GM23338 (cell line): Measurements from ENCODE around the gene TSC22D1. TPM values are rescaled to one million over a fixed set of nuclear protein-coding genes. Genes with fewer than 3 reads are reported as not detected.

Experiments used
- ATAC-seq: fragments of 200-7000 bp; cut with Tn5 transposase; 3 replicates; pipeline ENCODE4 v1.9.1; 2020
- DNase-seq: peaks from one replicate; pipeline ENCODE4 v3.0.0-alpha.2; 2015; ENCODE audit warnings: low spot score
- H2AFZ ChIP-seq: fragments of 200-600 bp; sonication (generic); 2 replicates; pipeline ENCODE4 v1.8.0; 2016; ENCODE audit warnings: antibody characterized with exemption, mild to moderate bottlenecking, moderate library complexity
- H3F3A ChIP-seq: fragments of 200-600 bp; sonication (generic); replicated peaks from 2 replicates; pipeline ENCODE4 v1.8.0; 2017; ENCODE audit warnings: antibody characterized with exemption, mixed run types, low read depth
- H3K27ac ChIP-seq: fragments of 200-600 bp; sonication (generic); 2 replicates; pipeline ENCODE4 v1.6.1; 2016; ENCODE audit warnings: low read depth
- H3K27me3 ChIP-seq: fragments of 200-600 bp; sonication (generic); 2 replicates; pipeline ENCODE4 v1.8.0; 2016; ENCODE audit warnings: mild to moderate bottlenecking, mixed run types, moderate library complexity; ENCODE audit not compliant: insufficient read depth
- H3K36me3 ChIP-seq: fragments of 200-600 bp; sonication (generic); 2 replicates; pipeline ENCODE4 v1.8.0; 2016; ENCODE audit warnings: mild to moderate bottlenecking; ENCODE audit not compliant: insufficient read depth
- H3K4me1 ChIP-seq: fragments of 200-600 bp; sonication (generic); 2 replicates; pipeline ENCODE4 v1.8.0; 2016; ENCODE audit warnings: mild to moderate bottlenecking, moderate library complexity; ENCODE audit not compliant: insufficient read depth
- H3K4me2 ChIP-seq: fragments of 200-600 bp; sonication (generic); 2 replicates; pipeline ENCODE4 v1.7.1; 2017; ENCODE audit warnings: mixed run types
- H3K4me3 ChIP-seq: fragments of 200-600 bp; sonication (generic); 2 replicates; pipeline ENCODE4 v1.6.1; 2016; ENCODE audit warnings: mixed run types
- H3K79me2 ChIP-seq: fragments of 200-600 bp; sonication (generic); replicated peaks from 2 replicates; pipeline ENCODE4 v1.8.0; 2017; ENCODE audit warnings: mild to moderate bottlenecking; ENCODE audit not compliant: insufficient read depth
- H3K9me2 ChIP-seq: fragments of 200-600 bp; sonication (generic); 2 replicates; pipeline ENCODE4 v1.8.0; 2017; ENCODE audit not compliant: insufficient read depth
- H4K20me1 ChIP-seq: fragments of 200-600 bp; sonication (generic); replicated peaks from 2 replicates; pipeline ENCODE4 v1.8.0; 2017; ENCODE audit warnings: mild to moderate bottlenecking; ENCODE audit not compliant: insufficient read depth
- H3K27ac Mint-ChIP-seq: 2 replicates; pipeline ENCODE4 v1.8.0; 2020; ENCODE audit warnings: inconsistent platforms, mild to moderate bottlenecking, moderate library complexity, mixed read lengths
- H3K27me3 Mint-ChIP-seq: 3 replicates; pipeline ENCODE4 v1.8.0; 2022; ENCODE audit warnings: low read depth, mild to moderate bottlenecking, moderate library complexity, mixed read lengths, inconsistent platforms; ENCODE audit not compliant: insufficient read depth, poor library complexity
- H3K36me3 Mint-ChIP-seq: 3 replicates; pipeline ENCODE4 v1.8.0; 2021; ENCODE audit warnings: low read depth, mild to moderate bottlenecking, inconsistent platforms, moderate library complexity, mixed read lengths
- H3K4me1 Mint-ChIP-seq: 3 replicates; pipeline ENCODE4 v1.8.0; 2020; ENCODE audit warnings: mild to moderate bottlenecking, inconsistent platforms, mixed read lengths
- H3K4me3 Mint-ChIP-seq: 3 replicates; pipeline ENCODE4 v1.8.0; 2021; ENCODE audit warnings: moderate library complexity, mild to moderate bottlenecking, inconsistent platforms, mixed read lengths
- H3K9me3 Mint-ChIP-seq: 3 replicates; pipeline ENCODE4 v1.8.0; 2020; ENCODE audit warnings: moderate library complexity, mild to moderate bottlenecking, inconsistent platforms, mixed read lengths
- CREB1 ChIP-seq: fragments of 250-450 bp; sonication (Bioruptor Pico); IDR thresholded peaks from 2 replicates; pipeline ENCODE4 v1.5.0; 2020; ENCODE audit warnings: low read depth, mild to moderate bottlenecking, moderate library complexity
- EZH2phosphoT487 ChIP-seq: fragments of 200-600 bp; sonication (generic); IDR thresholded peaks from one replicate; pipeline ENCODE4 v1.8.1; 2018; ENCODE audit warnings: antibody characterized with exemption; ENCODE audit not compliant: unreplicated experiment
- NANOG ChIP-seq: IDR thresholded peaks from 2 replicates; pipeline ENCODE4 v1.6.1; 2016; ENCODE audit warnings: antibody characterized with exemption, borderline replicate concordance
- POLR2AphosphoS5 ChIP-seq: IDR thresholded peaks from 2 replicates; pipeline ENCODE4 v1.6.1; 2016; ENCODE audit warnings: antibody characterized with exemption, low read depth
- STAT1 ChIP-seq: IDR thresholded peaks from one replicate; pipeline ENCODE4 v1.6.1; 2016; ENCODE audit warnings: antibody characterized with exemption; ENCODE audit not compliant: unreplicated experiment
- ZNF114 ChIP-seq: fragments of 250-450 bp; sonication (Bioruptor Pico); IDR thresholded peaks from 2 replicates; pipeline ENCODE4 v1.5.0; 2020; ENCODE audit warnings: mild to moderate bottlenecking, moderate library complexity
- polyA plus RNA-seq: library from polyadenylated mRNA; unstranded; fragments of >200 nt; fragmentation: Nextera tagmentation; extraction: Ambion mirVana; gene quantifications from 2 replicates; pipeline ENCODE4 v1.2.1, GENCODE V29; 2016
- total RNA-seq: library from RNA; depleted of rRNA; stranded (reverse); fragments of >200 nt; shearing (Covaris generic); gene quantifications from 2 replicates; pipeline ENCODE4 v1.2.3, GENCODE V29; 2014
- TF ChIP-seq, protein P1 (sequence below): IDR thresholded peaks from one replicate; pipeline ENCODE4 v1.6.1; 2018; ENCODE audit warnings: antibody characterized with exemption; ENCODE audit not compliant: unreplicated experiment
- TF ChIP-seq, protein P2 (sequence below), 2 experiments: fragments of 200-600 bp in 1 of 2; sonication (generic) in 1 of 2; conservative IDR thresholded peaks; 2 replicates each; pipeline versions ENCODE4 v1.5.1 to v1.6.1; 2016 to 2017; ENCODE audit warnings: antibody characterized with exemption in 2 of 2, low read depth in 2 of 2, mild to moderate bottlenecking in 2 of 2, moderate library complexity in 1 of 2

Gene TSC22D1
- total and polyA plus RNA-seq, 2 experiments from 2014 or later = 58.5 to 114 TPM

DNA sequence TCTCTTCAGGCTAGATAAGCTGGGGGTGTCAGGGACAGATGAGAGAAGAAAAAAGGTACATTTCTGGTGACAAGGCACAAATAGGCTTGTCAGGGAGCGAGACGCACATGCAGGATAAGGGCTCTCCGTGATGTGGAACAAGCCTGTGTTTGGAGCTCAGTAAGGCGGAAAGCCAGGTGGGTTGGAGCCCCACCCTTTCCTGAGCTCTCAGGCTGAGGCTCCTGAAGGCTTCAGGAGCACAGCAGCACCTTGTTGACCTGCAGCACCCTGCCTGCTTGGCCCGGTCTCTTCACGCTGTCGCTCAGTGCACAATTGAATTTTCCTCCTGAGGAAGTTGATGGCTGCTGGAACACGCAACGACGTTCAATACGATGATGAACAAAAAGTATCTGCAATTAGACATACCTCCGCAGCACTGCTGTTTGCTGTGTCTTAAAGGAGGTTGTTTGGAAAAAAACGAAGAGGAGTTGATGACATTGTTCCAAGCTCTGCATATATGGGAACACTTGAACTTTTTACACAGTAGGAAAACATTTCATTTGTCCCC lies 173.2 kb downstream of the TSC22D1 start:
- Histone ChIP-seq H3K4me1 (peaks cover 69% of the 10 kb centered on the region), H3K4me2 (peak overlapping the region; percentile 85), H3K27ac (0 out of 2 replicates have a peak overlapping the region, but pooled peaks have one; percentile 70), H3K27me3 (no peaks in the 10 kb centered on the region), H3K9me2 (no peaks in the 10 kb centered on the region), H3F3A (0 out of 2 replicates have a peak, but pooled peaks cover 2% of the 10 kb centered on the region), H3K79me2 (no peaks in the 10 kb centered on the region), H4K20me1 (no peaks in the 10 kb centered on the region), H3K36me3 (no peaks in the 10 kb centered on the region), H3K4me3 (peak overlapping the region; percentile 28; the same call in 1 of the 2 replicates), H2AFZ (peak overlapping the region; percentile 94)
- Mint-ChIP-seq H3K27ac (peak overlapping the region; percentile 24; the same call in 1 of the 2 replicates), H3K36me3 (no peaks in the 10 kb centered on the region), H3K27me3 (peaks cover 5% of the 10 kb centered on the region), H3K9me3 (no peaks in the 10 kb centered on the region), H3K4me1 (peaks cover 65% of the 10 kb centered on the region), H3K4me3 (peak overlapping the region; percentile 47; the same call in 1 of the 3 replicates)
- peak; percentile 20 for ATAC-seq
- DNase-seq = peak; percentile 21
- TF ChIP-seq POLR2AphosphoS5 (no peak), CREB1 (CRISPR knock-in tag) (no peak), EZH2phosphoT487 (no peak)

DNA sequence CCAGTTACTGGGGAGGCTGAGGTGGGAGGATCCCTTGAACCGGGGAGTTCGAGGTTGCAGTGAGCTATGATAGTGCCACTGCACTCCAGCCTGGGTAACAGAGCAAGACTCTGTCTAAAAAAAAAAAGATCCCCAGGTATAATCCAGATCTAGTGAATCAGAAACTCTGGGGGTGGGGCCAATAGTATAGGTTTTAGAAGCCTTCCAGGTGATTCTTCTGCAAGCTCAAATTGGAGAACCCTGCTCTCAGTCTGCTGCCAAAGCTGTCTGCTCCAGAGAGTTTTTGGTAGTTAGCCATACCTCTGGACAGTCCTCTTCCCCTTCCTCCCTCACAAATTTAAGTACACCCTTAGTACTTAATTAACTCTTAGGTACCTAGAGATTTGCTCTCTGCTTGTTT lies 174.6 kb downstream of the TSC22D1 start:
- Histone ChIP-seq H4K20me1 (no peaks in the 10 kb centered on the region), H3K36me3 (no peaks in the 10 kb centered on the region), H3K4me3 (no peak overlapping the region), H3K27me3 (no peaks in the 10 kb centered on the region), H2AFZ (no peak overlapping the region), H3K4me1 (peaks cover 58% of the 10 kb centered on the region), H3K9me2 (no peaks in the 10 kb centered on the region), H3K4me2 (no peak overlapping the region), H3K79me2 (no peaks in the 10 kb centered on the region), H3F3A (0 out of 2 replicates have a peak, but pooled peaks cover 4% of the 10 kb centered on the region), H3K27ac (no peak overlapping the region)
- DNase-seq (no peak), ATAC-seq (no peak)
- H3K4me3 Mint-ChIP-seq = no peak overlapping the region
- TF ChIP-seq, protein P1, sequence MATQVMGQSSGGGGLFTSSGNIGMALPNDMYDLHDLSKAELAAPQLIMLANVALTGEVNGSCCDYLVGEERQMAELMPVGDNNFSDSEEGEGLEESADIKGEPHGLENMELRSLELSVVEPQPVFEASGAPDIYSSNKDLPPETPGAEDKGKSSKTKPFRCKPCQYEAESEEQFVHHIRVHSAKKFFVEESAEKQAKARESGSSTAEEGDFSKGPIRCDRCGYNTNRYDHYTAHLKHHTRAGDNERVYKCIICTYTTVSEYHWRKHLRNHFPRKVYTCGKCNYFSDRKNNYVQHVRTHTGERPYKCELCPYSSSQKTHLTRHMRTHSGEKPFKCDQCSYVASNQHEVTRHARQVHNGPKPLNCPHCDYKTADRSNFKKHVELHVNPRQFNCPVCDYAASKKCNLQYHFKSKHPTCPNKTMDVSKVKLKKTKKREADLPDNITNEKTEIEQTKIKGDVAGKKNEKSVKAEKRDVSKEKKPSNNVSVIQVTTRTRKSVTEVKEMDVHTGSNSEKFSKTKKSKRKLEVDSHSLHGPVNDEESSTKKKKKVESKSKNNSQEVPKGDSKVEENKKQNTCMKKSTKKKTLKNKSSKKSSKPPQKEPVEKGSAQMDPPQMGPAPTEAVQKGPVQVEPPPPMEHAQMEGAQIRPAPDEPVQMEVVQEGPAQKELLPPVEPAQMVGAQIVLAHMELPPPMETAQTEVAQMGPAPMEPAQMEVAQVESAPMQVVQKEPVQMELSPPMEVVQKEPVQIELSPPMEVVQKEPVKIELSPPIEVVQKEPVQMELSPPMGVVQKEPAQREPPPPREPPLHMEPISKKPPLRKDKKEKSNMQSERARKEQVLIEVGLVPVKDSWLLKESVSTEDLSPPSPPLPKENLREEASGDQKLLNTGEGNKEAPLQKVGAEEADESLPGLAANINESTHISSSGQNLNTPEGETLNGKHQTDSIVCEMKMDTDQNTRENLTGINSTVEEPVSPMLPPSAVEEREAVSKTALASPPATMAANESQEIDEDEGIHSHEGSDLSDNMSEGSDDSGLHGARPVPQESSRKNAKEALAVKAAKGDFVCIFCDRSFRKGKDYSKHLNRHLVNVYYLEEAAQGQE = no peak
- TF ChIP-seq STAT1 (no peak), NANOG (no peak), ZNF114 (CRISPR knock-in tag) (no peak), EZH2phosphoT487 (no peak), CREB1 (CRISPR knock-in tag) (no peak)
- TF ChIP-seq, protein P2, sequence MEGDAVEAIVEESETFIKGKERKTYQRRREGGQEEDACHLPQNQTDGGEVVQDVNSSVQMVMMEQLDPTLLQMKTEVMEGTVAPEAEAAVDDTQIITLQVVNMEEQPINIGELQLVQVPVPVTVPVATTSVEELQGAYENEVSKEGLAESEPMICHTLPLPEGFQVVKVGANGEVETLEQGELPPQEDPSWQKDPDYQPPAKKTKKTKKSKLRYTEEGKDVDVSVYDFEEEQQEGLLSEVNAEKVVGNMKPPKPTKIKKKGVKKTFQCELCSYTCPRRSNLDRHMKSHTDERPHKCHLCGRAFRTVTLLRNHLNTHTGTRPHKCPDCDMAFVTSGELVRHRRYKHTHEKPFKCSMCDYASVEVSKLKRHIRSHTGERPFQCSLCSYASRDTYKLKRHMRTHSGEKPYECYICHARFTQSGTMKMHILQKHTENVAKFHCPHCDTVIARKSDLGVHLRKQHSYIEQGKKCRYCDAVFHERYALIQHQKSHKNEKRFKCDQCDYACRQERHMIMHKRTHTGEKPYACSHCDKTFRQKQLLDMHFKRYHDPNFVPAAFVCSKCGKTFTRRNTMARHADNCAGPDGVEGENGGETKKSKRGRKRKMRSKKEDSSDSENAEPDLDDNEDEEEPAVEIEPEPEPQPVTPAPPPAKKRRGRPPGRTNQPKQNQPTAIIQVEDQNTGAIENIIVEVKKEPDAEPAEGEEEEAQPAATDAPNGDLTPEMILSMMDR (conservative IDR thresholded peaks at IDR 0.05; ENCODE audit: low read depth in 2 of 2) = no peak
- H3K27me3 Mint-ChIP-seq = peaks cover 8% of the 10 kb centered on the region
- H3K4me1 Mint-ChIP-seq = peaks cover 64% of the 10 kb centered on the region
- no peaks in the 10 kb centered on the region for H3K36me3 Mint-ChIP-seq
- H3K27ac Mint-ChIP-seq = no peak overlapping the region
- no peaks in the 10 kb centered on the region for H3K9me3 Mint-ChIP-seq
